ENCODE data around the gene IFIT1.

GRCh38 chr10:89348975-89349374 lies 43.4 kb upstream of the IFIT1 start:
- TF ChIP-seq CTCF (conservative IDR thresholded peaks at IDR 0.05; ENCODE audit: low read depth, low read length) (no peak), EZH2 (IDR thresholded peaks at IDR 0.05; ENCODE audit: borderline replicate concordance, low read depth, low read length, poor library complexity, severe bottlenecking) (no peak)
